Fibroblast of the conjunctiva (primary cell): Measurements from ENCODE around the gene NIP7.
"Not testable (repeated sequence)": the region's sequence is repeated elsewhere in the genome, so short reads cannot be mapped to it uniquely, and the experiment has no call there.

Source experiments
- DNase-seq: peaks from one replicate; pipeline ENCODE4 v3.0.0-alpha.2; 2010; ENCODE audit warnings: low read depth

NIP7 gene

DNA sequence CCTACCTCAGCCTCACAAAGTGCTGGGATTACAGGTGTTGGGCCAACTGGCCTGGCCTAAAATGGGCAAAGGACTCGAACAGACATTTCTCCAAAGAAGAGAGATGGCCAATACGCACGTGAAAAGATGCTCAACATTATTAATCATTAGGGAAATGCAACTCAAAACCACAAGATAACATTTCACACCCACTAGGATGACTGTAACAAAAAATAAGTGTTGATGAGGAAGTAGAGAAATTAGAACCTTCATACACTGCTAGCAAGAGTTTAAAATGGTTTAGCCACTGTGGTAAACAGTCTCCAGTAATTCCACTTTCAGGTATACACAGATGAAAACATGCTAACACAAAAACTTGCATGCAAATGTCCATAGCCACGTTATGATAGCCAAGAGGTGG is 6.4 kb downstream of the NIP7 start:
- DNase-seq: no peak

DNA sequence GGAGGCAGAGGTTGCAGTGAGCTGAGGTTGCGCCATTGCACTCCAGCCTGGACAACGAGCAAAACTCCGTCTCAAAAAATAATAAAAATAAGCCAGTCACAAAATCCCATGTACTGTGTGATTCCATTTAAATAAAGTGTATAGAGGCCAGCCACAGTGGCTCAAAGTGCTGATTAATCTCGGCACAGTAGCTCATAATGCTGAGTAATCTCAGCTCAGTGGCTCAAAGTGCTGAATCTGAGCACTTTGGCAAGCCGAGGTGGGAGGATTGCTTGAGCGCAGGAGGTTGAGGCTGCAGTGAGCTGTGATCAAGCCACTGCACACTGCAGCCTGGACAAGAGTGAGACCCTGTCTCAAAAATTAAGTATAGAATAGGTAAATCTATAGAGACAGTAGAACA is 7.1 kb downstream of the NIP7 start:
- DNase-seq: no peak

DNA sequence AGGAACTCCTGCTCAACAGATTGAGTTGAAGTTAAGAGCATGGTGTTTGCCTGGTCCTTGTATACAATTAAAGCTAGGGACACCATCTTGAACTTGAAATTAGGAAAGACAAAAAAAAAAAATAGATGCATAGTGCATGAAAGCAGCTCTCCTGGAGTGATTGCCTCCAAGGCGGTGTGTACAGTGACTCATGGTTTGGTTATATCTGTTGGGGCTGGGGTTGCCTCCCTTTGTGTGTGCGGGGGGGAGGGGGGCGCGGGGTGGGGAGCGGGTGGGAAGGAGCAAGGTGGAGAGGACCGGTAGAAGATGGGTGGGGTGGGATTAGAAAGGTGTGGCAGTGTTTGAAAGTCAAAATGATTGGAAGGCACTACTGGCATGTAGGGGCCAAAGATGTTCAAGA is 8.7 kb downstream of the NIP7 start:
- no peak for DNase-seq

DNA sequence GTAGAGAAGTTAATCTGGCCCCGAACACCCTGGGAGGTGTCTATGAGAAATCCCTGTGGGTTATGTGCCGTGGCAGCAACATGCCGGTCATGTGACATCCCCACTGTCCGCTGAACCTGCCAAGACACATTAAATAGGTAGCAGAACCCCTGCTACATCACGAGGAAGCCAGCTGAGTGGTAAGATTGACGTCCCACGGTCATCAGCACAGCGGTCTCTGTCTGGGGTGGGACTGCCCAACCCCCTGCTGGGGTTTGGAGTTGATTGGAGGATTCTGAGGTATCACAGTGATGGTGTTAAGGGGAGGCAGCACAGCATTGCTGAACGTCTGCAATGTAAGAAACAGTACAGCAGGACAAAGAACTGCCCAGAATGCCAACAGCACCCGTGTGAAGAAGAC is 10.0 kb downstream of the NIP7 start:
- no peak for DNase-seq

DNA sequence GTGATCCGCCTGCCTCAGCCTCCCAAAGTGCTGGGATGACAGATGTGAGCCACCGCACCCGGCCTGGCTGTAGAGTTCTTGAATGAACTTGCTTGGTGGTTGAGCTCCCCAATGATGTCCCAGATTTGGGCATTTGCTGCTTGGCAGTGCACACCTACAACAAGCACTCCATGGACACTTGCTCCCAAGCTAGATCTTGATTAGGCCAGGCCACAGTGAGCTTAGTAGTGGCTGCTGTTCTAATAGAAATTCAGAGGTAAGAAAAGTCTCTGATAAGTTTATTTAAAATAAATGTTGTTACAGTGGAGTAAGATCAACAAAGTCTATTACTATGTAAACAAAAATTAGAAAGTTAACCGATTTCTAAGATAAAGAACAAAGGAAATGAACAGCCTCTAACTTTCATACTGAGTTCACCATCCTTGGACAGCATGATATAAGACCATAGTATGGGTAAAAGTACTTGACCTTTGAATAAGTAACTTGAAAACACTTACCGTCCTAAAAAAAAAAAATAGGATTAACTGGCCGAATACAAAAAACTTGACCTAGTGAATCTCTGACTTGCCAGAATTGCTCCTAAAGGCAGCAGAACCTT is 11.1 kb downstream of the NIP7 start:
- no peak for DNase-seq

DNA sequence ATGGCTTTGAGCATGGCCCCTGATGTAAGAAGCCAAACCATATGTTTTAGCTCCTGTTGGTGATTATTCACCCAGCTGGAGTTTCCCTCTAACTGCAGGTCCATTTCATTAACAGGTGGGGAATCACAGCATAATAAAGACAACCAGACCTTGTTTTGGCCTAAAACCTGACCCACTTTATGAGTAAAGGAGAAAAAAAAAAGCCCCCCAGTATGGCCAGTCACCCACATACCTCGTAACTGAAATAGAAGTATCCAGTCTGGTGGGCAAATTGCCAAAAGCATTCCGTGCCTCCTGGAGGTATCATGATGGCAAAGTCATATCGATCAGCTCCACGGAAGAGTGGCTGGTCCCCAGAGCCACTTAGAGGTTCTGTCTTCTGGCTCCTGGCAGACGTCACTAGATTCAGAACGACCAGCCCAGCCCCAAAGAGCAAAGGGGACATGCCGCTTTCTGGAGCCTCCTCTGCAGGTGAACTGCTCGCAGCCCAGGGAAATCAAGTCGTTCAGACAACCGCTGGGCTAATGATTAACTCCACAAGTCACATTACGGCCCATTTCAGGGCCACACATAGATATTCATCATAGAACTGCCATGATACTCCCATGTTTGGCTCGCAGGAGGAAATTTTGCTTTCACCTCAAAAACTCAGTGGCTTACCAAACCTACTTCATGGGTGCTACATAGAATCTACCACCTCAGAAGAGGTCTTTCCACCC is 11.9 kb downstream of the NIP7 start, which contains the start of gene TMED6:
Gene TMED6 (minus strand): TSS at position 478 of the 719 bp plus-strand sequence. CDS start 33 bp downstream, at position 445.
- no peak for DNase-seq

DNA sequence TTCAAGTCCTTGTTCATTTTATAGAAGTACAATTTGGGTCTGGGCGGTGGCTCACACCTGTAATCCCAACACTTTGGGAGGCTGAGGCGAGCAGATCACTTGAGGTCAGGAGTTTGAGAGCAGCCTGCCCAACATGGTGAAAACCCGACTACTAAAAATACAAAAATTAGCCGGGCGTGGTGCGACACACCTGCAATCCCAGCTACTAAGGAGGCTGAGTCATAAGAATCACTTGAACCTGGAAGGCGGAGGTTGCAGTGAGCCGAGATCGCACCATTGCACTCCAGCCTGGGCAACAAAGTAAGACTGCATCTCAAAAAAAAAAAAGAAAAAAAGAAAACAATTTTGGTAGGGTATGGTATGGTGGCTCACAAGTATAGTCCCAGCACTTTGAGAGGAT is 20.5 kb downstream of the NIP7 start:
- not testable (repeated sequence) for DNase-seq

- no peak for DNase-seq
Measured at GRCh38 chr16:69363281-69363717, 23.7 kb downstream of the NIP7 start.

GRCh38 chr16:69364088-69364487 is 24.5 kb downstream of the NIP7 start:
- no peak for DNase-seq

DNA sequence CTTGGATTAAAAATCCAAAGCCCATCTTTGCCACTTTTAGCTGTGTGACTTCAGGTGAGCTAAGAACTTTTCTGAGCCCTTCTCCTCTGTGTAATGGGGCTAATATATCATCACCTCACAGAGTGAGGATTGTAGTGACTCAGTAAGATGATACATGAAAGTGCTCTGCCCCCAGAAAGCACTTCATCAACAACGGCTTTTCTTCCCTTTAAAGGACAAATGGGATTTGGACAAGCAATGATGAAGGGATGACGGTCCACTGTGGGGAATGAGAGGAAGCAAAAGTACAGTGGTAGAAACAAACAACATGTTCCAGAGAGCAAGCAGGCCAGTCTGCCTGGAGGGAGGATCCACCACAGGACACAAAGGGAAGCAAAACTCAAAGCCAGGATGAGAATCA is 26.3 kb downstream of the NIP7 start:
- DNase-seq: no peak

GRCh38 chr16:69366431-69366830 is 26.9 kb downstream of the NIP7 start:
- DNase-seq: no peak

- DNase-seq: no peak
Measured at GRCh38 chr16:69367980-69368379, 28.4 kb downstream of the NIP7 start.

GRCh38 chr16:69368866-69369265 is 29.3 kb downstream of the NIP7 start:
- no peak for DNase-seq

GRCh38 chr16:69371564-69371963 is 32.0 kb downstream of the NIP7 start:
- no peak for DNase-seq

GRCh38 chr16:69373019-69373418 is 33.4 kb downstream of the NIP7 start:
- DNase-seq: no peak

GRCh38 chr16:69376393-69377059 is 37.0 kb downstream of the NIP7 start:
- no peak for DNase-seq

GRCh38 chr16:69378036-69378435 is 38.5 kb downstream of the NIP7 start:
- DNase-seq: no peak

DNA sequence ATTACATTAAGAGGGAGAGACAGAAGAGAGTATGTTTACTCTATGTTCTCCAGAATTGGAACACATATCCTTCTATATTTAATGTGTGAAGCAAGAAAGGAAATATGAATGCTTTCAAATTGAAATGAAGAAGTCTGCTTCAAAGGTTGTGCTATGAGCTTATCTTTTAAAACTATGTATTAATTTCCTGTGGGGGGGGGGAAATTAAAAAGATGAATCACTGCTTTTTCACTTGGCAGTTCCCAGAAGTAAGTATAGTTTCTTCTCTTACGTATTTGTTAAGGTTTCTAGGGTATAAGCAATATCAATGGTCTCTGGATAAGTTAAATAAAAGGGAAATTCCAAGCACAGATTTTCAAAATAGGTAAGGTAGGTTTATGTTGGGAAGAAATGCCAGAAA is 39.2 kb downstream of the NIP7 start:
- no peak for DNase-seq

GRCh38 chr16:69381231-69381630 is 41.7 kb downstream of the NIP7 start:
- DNase-seq: no peak

- DNase-seq: no peak
Measured at GRCh38 chr16:69382421-69382820, 42.8 kb downstream of the NIP7 start.

- no peak for DNase-seq
Measured at GRCh38 chr16:69384974-69385373, 45.4 kb downstream of the NIP7 start.

DNA sequence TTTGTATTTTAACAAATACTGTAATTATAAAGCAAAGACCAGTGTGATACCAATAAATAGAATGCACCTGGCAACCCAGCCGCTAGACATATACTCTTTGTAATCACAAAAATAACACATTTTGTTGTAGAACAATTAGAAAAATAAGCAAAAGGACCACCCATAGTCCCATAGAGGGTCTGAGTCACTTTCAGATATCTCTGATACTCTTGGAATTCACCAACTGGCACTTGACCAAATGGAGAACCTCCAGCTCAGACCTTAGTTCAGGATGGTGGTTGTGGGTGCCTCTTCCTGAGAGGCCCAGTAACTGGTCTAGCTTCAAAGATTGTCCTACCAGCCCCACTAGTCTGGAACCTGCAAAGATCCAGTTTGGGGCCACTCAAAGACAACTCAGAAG is 47.0 kb downstream of the NIP7 start:
- no peak for DNase-seq
